BJ (cell line): Measurements from ENCODE around the gene PRRX2. TPM values are rescaled to one million over a fixed set of nuclear protein-coding genes. Genes with fewer than 3 reads are reported as not detected.
"Not testable (repeated sequence)": the region's sequence is repeated elsewhere in the genome, so short reads cannot be mapped to it uniquely, and the experiment has no call there.

Source experiments
- CTCF ChIA-PET: fragments of 350-600 bp; formaldehyde crosslinking; extraction: SDS; loops from one replicate; lab custom pipeline; 2021; ENCODE audit warnings: antibody characterized with exemption, inconsistent platforms; lab: Yijun Ruan, JAX
- POLR2A ChIA-PET: fragments of 300-600 bp; sonication (Branson Sonifier 250); formaldehyde crosslinking; extraction: SDS; loops from one replicate; lab custom pipeline; 2021; ENCODE audit warnings: antibody characterized with exemption; lab: Charles Lee
- DNase-seq: peaks from one replicate; pipeline ENCODE4 v3.0.0-alpha.2; 2011; ENCODE audit warnings: low read depth
- H3K27me3 ChIP-seq: 2 replicates; pipeline ENCODE4 v1.6.0; 2011; ENCODE audit warnings: low read length; ENCODE audit not compliant: control insufficient read depth, insufficient read depth
- H3K36me3 ChIP-seq: 2 replicates; pipeline ENCODE4 v1.5.1; 2011; ENCODE audit warnings: low read length; ENCODE audit not compliant: control insufficient read depth, insufficient read depth
- H3K4me3 ChIP-seq: 2 replicates; pipeline ENCODE4 v1.5.1; 2011; ENCODE audit warnings: low read depth, mild to moderate bottlenecking, control low read depth, low read length
- polyA plus RNA-seq: library from polyadenylated mRNA; depleted of rRNA; stranded (reverse); fragments of >200 nt; gene quantifications from 2 replicates; pipeline ENCODE4 v1.2.3, GENCODE V29; 2011
- TF ChIP-seq, protein P1 (sequence below): IDR thresholded peaks from 2 replicates; pipeline ENCODE4 v1.5.1; 2011; ENCODE audit warnings: low read depth, mild to moderate bottlenecking, control low read depth, inconsistent platforms, low read length, moderate library complexity; ENCODE audit not compliant: insufficient read depth

Gene PRRX2
- polyA plus RNA-seq, 1 experiment, result 37.4 TPM

GRCh38 chr9:129661029-129661428 is 4.4 kb upstream of the PRRX2 start:
- ChIA-PET POLR2A (interaction anchor here (0.6 kb wide), 1 partner anchor 77 kb away, joined by 4 read pairs; no protein-coding TSS in a partner anchor), CTCF (interaction anchor here (2.9 kb wide), 1 partner anchor 9 kb away, joined by 9 read pairs; no protein-coding TSS in a partner anchor)
- no peaks in the 10 kb centered on the region for H3K36me3 ChIP-seq
- TF ChIP-seq, protein P1, sequence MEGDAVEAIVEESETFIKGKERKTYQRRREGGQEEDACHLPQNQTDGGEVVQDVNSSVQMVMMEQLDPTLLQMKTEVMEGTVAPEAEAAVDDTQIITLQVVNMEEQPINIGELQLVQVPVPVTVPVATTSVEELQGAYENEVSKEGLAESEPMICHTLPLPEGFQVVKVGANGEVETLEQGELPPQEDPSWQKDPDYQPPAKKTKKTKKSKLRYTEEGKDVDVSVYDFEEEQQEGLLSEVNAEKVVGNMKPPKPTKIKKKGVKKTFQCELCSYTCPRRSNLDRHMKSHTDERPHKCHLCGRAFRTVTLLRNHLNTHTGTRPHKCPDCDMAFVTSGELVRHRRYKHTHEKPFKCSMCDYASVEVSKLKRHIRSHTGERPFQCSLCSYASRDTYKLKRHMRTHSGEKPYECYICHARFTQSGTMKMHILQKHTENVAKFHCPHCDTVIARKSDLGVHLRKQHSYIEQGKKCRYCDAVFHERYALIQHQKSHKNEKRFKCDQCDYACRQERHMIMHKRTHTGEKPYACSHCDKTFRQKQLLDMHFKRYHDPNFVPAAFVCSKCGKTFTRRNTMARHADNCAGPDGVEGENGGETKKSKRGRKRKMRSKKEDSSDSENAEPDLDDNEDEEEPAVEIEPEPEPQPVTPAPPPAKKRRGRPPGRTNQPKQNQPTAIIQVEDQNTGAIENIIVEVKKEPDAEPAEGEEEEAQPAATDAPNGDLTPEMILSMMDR, result no peak
- no peak for DNase-seq
- H3K27me3 ChIP-seq, result no peaks in the 10 kb centered on the region
- no peak overlapping the region for H3K4me3 ChIP-seq

GRCh38 chr9:129662239-129662638 is 3.2 kb upstream of the PRRX2 start:
- POLR2A ChIA-PET, DNase-seq, H3K27me3 ChIP-seq, H3K36me3 ChIP-seq, H3K4me3 ChIP-seq: not testable (repeated sequence)
- CTCF ChIA-PET, result interaction anchor here (1.6 to 2.9 kb wide), 2 partner anchors 10 to 20 kb away, joined by 6 to 9 read pairs; partner anchors contain the start of gene ASB6

- CTCF ChIA-PET, result no interaction called here
- Histone ChIP-seq H3K36me3 (peaks cover 2% of the 10 kb centered on the region; the same call in 1 of the 2 replicates), H3K27me3 (no peaks in the 10 kb centered on the region), H3K4me3 (peak overlapping the region; percentile 83)
- no peak for DNase-seq
- TF ChIP-seq, protein P1, result no peak
- POLR2A ChIA-PET, result no interaction called here
These were observed 580 bp upstream of the PRRX2 start for GRCh38 chr9:129664746-129665388.

- TF ChIP-seq, protein P1, result no peak
- Histone ChIP-seq H3K27me3 (no peaks in the 10 kb centered on the region), H3K36me3 (peaks cover 4% of the 10 kb centered on the region), H3K4me3 (peak overlapping the region; percentile 83)
- ChIA-PET CTCF (interaction anchor here (0.9 to 1.8 kb wide), 2 partner anchors 24 to 60 kb away, joined by 4 to 5 read pairs; partner anchors contain the start of gene ASB6), POLR2A (no interaction called here)
- DNase-seq, result no peak
These were observed 520 bp downstream of the PRRX2 start for GRCh38 chr9:129665814-129666520.

GRCh38 chr9:129666575-129666974 is 1.1 kb downstream of the PRRX2 start:
- Histone ChIP-seq H3K36me3 (peaks cover 4% of the 10 kb centered on the region), H3K27me3 (no peaks in the 10 kb centered on the region), H3K4me3 (peak overlapping the region; percentile 83)
- DNase-seq, result no peak
- ChIA-PET POLR2A (no interaction called here), CTCF (interaction anchor here (0.6 to 1.8 kb wide), 3 partner anchors 24 to 72 kb away, joined by 3 to 5 read pairs (median 4); partner anchors contain the start of gene ASB6)
- TF ChIP-seq, protein P1, result no peak
